Pancreas (tissue), 10 donors: Measurements from ENCODE around the gene FKBP8. TPM values are rescaled to one million over a fixed set of nuclear protein-coding genes. Genes with fewer than 3 reads are reported as not detected.
"Not testable (repeated sequence)": the region's sequence is repeated elsewhere in the genome, so short reads cannot be mapped to it uniquely, and the experiment has no call there.

Source experiments
- ATAC-seq, 4 donors: fragments of 200-7000 bp; cut with Tn5 transposase; one replicate each; pipeline versions ENCODE4 v1.8.0 to v1.9.1; 2020; ENCODE audit warnings: mild to moderate bottlenecking in 4 of 4, moderate library complexity in 4 of 4
- DNase-seq, 6 donors: peaks; one replicate each; pipeline ENCODE4 v3.0.0-alpha.2; 2020
- FAIRE-seq: peaks from 2 replicates; lab custom pipeline; 2012; peaks lifted over from hg19 to GRCh38; lab: Jason Lieb, UNC
- H3K27ac ChIP-seq, 4 donors: fragments of 200-600 bp; sonication (generic); 1 replicate in 3 of 4; 2 replicates in 1 of 4; pipeline versions ENCODE4 v1.5.0 to v1.8.0; 2020
- H3K27me3 ChIP-seq, 4 donors: fragments of 200-600 bp; one replicate each; pipeline ENCODE4 v1.8.0; 2021
- H3K36me3 ChIP-seq, 3 donors: fragments of 200-600 bp; sonication (generic) in 1 of 3; one replicate each; pipeline versions ENCODE4 v1.5.0 to v1.8.0; 2020 to 2021
- H3K4me1 ChIP-seq, 3 donors: fragments of 200-600 bp; one replicate each; pipeline ENCODE4 v1.8.0; 2021
- H3K4me3 ChIP-seq, 4 donors: fragments of 200-600 bp; sonication (generic) in 2 of 4; one replicate each; pipeline versions ENCODE4 v1.5.0 to v1.8.0; 2020 to 2021
- H3K9me3 ChIP-seq, 4 donors: fragments of 200-600 bp; one replicate each; pipeline ENCODE4 v1.8.0; 2021
- CTCF ChIP-seq, 4 donors: fragments of 200-600 bp; sonication (generic) in 3 of 4; IDR thresholded peaks; one replicate each; pipeline versions ENCODE4 v1.5.0 to v1.8.0; 2021; ENCODE audit warnings: antibody characterized with exemption in 4 of 4
- WGBS, 2 donors: extraction: QIAGEN DNeasy Blood & Tissue Kit; methylation state at CpG; one replicate each; pipeline ENCODE4 v1.1.7; 2013; 5-methylcytosine and 5-hydroxymethylcytosine counted together
- intact Hi-C, 3 donors: fragments of 100-400 bp; cut with DNase I; formaldehyde crosslinking; loops; one replicate each; pipeline versions ENCODE4 v1.11.1 to v1.14.2; 2022
- polyA plus RNA-seq, 2 donors: library from polyadenylated mRNA; stranded (reverse); fragments of 200-250 nt; gene quantifications; one replicate each; pipeline ENCODE4 v1.2.3, GENCODE V29; 2013
- total RNA-seq, 6 donors: library from RNA; stranded (reverse); fragmentation: NEBNext Ultra II Directional in 4 of 6; extraction: Animal tissue kit (Norgen Biotek cat#: 25700) in 4 of 6; gene quantifications; one replicate each; pipeline versions ENCODE4 v1.2.1 to v1.2.4, GENCODE V29; 2021 to 2023
- donor health status: healthy with polysubstance abuse.
- donor health status: DM: no; HTN: no; CAD: no; lungs with moderate emphysema.
- donor health status: DM: no; HTN: no; CAD: no.
- donor health status: control.
- donor health status: control.
- donor health status: Bipolar disorder and iron deficiency.
- donor health status: DM: yes; HTN: yes; CAD: no.
- donor health status: DM: no; HTN: no; CAD: no.
- donor health status: DM: no; HTN: no; CAD: no.
- donor health status: DM: yes; HTN: yes; CAD: no.

Gene FKBP8
- total RNA-seq (100 to 1,000 TPM in 2 of 6 donors, 10 to 100 TPM in 4; 73.8 to 104 (median 87.9) TPM), polyA plus RNA-seq (100 to 1,000 TPM; 198 to 218 TPM)

GRCh38 chr19:18542941-18543813 is at the start of gene FKBP8:
Gene FKBP8 (minus strand): TSS chr19:18543573. CDS start chr19:18541970, 1,603 bp downstream.
- H3K4me3 ChIP-seq: peak within 1 kb of the TSS; percentile 33 to 64 (median 47)
- H3K27ac ChIP-seq: peak within 1 kb of the TSS; percentile 22 to 75 (median 63)
- TF ChIP-seq CTCF (IDR thresholded peaks at IDR 0.05): no peak
- WGBS, 2 donors: 0 to 2% methylated on average over 22 to 86 of the region's 86 CpGs
- peaks cover 0 to 6% (median 0%) of the 10 kb centered on the region in 3 donors for H3K4me1 ChIP-seq
- intact Hi-C loops: no loop called here
- peaks cover 0 to 3% (median 0%) of the 10 kb centered on the region in 3 donors for H3K36me3 ChIP-seq
- H3K9me3 ChIP-seq: no peaks in the 10 kb centered on the region
- FAIRE-seq: no peak
- DNase-seq: peak; percentile 89 to 98 (median 96)
- ATAC-seq: peak; percentile 98 to 100 (median 99)
- no peaks in the 10 kb centered on the region for H3K27me3 ChIP-seq

- FAIRE-seq, intact Hi-C loops, ATAC-seq, H3K36me3 ChIP-seq, H3K9me3 ChIP-seq, H3K4me3 ChIP-seq, H3K27me3 ChIP-seq, H3K27ac ChIP-seq: not testable (repeated sequence)
- H3K4me1 ChIP-seq: peaks cover 5 to 16% (median 8%) of the 10 kb centered on the region in 3 donors
- DNase-seq: peak in 1 of 6 donors; percentile 39
- 79 to 80% methylated on average over 5 of the region's 5 CpGs for WGBS, 2 donors
These were observed 49.4 kb upstream of the FKBP8 start for GRCh38 chr19:18592732-18593131.

- Histone ChIP-seq H3K4me3 (no peak overlapping the region), H3K9me3 (no peaks in the 10 kb centered on the region), H3K27me3 (no peaks in the 10 kb centered on the region), H3K36me3 (peaks cover 0 to 6% (median 0%) of the 10 kb centered on the region in 3 donors), H3K4me1 (peaks cover 5 to 16% (median 8%) of the 10 kb centered on the region in 3 donors), H3K27ac (no peak overlapping the region)
- intact Hi-C loops: no loop called here
- TF ChIP-seq CTCF (IDR thresholded peaks at IDR 0.05): no peak
- ATAC-seq (no peak), FAIRE-seq (no peak), DNase-seq (peak in 1 of 6 donors; percentile 47)
- WGBS, 2 donors: 92 to 94% methylated on average over 22 of the region's 22 CpGs
These were observed 48.5 kb upstream of the FKBP8 start for GRCh38 chr19:18591735-18592385.

GRCh38 chr19:18590273-18591272 is 47.2 kb upstream of the FKBP8 start:
- ATAC-seq: no peak
- H3K27ac ChIP-seq: no peak overlapping the region
- no peak for FAIRE-seq
- peak in 1 of 6 donors; percentile 64 for DNase-seq
- TF ChIP-seq CTCF (IDR thresholded peaks at IDR 0.05): no peak
- H3K4me3 ChIP-seq: no peak overlapping the region
- intact Hi-C loops: no loop called here
- H3K36me3 ChIP-seq: peaks cover 0 to 6% (median 0%) of the 10 kb centered on the region in 3 donors
- H3K9me3 ChIP-seq: no peaks in the 10 kb centered on the region
- peaks cover 5 to 14% (median 8%) of the 10 kb centered on the region in 3 donors for H3K4me1 ChIP-seq
- WGBS, 2 donors: 86 to 88% methylated on average over 40 of the region's 40 CpGs
- no peaks in the 10 kb centered on the region for H3K27me3 ChIP-seq
